GM12891 (cell line): ENCODE results near the gene SRRM5. TPM values are rescaled to one million over a fixed set of nuclear protein-coding genes. Genes with fewer than 3 reads are reported as not detected.

Experiments
- DNase-seq: peaks from one replicate; pipeline ENCODE4 v3.0.0; 2011; ENCODE audit warnings: low spot score; ENCODE audit not compliant: insufficient read length
- FAIRE-seq: peaks from 2 replicates; lab custom pipeline; 2011; peaks lifted over from hg19 to GRCh38; lab: Jason Lieb, UNC
- PAX5 ChIP-seq: IDR thresholded peaks from 2 replicates; pipeline ENCODE4 v1.6.1; 2011; ENCODE audit warnings: low read length, moderate library complexity, mild to moderate bottlenecking; ENCODE audit not compliant: insufficient read depth, severe bottlenecking
- POLR2A ChIP-seq: IDR thresholded peaks from 2 replicates; pipeline ENCODE4 v1.6.1; 2011; ENCODE audit warnings: low read depth, low read length, control low read depth
- POLR2AphosphoS5 ChIP-seq: IDR thresholded peaks from 2 replicates; pipeline ENCODE4 v1.6.1; 2011; ENCODE audit warnings: low read depth, low read length, control low read depth
- POU2F2 ChIP-seq: IDR thresholded peaks from 2 replicates; pipeline ENCODE4 v1.6.1; 2011; ENCODE audit warnings: low read depth, mild to moderate bottlenecking, control low read depth, low read length, moderate library complexity
- SPI1 ChIP-seq: IDR thresholded peaks from 2 replicates; pipeline ENCODE4 v1.6.1; 2011; ENCODE audit warnings: low read depth, low read length, control low read depth
- TAF1 ChIP-seq: IDR thresholded peaks from 2 replicates; pipeline ENCODE4 v1.6.1; 2011; ENCODE audit warnings: low read depth, low read length, control low read depth
- polyA plus RNA-seq: library from polyadenylated mRNA; unstranded; fragments of >200 nt; gene quantifications from one replicate; pipeline ENCODE4 v1.2.1, GENCODE V29; 2012; ENCODE audit warnings: low read depth, missing spikeins, inconsistent platforms; ENCODE audit not compliant: missing spikeins

Gene SRRM5
- 0.14 TPM for polyA plus RNA-seq

GRCh38 chr19:43611788-43612187 lies at the start of gene SRRM5:
Gene SRRM5 (plus strand): TSS chr19:43612088. CDS start chr19:43612122, 34 bp downstream.
- no peak for TF ChIP-seq POLR2A
- TF ChIP-seq PAX5, result no peak
- TF ChIP-seq SPI1, result no peak
- no peak for TF ChIP-seq POU2F2
- no peak for TF ChIP-seq TAF1
- TF ChIP-seq POLR2AphosphoS5, result no peak
- no peak for FAIRE-seq
- no peak for DNase-seq

- no peak for TF ChIP-seq SPI1
- TF ChIP-seq PAX5, result no peak
- TF ChIP-seq POLR2A, result no peak
- TF ChIP-seq TAF1, result no peak
- no peak for TF ChIP-seq POLR2AphosphoS5
- no peak for TF ChIP-seq POU2F2
- no peak for DNase-seq
- FAIRE-seq, result no peak
Observed at GRCh38 chr19:43562226-43562697, 49.6 kb upstream of the SRRM5 start.

- DNase-seq (no peak), FAIRE-seq (peak; percentile 95)
- TF ChIP-seq POU2F2 (no peak), SPI1 (0 out of 2 replicates have a peak, but pooled peaks have one; percentile 28), PAX5 (no peak)
Observed at GRCh38 chr19:43562698-43563241, 49.1 kb upstream of the SRRM5 start.

GRCh38 chr19:43563816-43564457 lies 48.0 kb upstream of the SRRM5 start:
- FAIRE-seq, result no peak
- no peak for DNase-seq
- TF ChIP-seq TAF1, result no peak
- no peak for TF ChIP-seq POU2F2
- no peak for TF ChIP-seq POLR2AphosphoS5
- TF ChIP-seq SPI1, result no peak
- TF ChIP-seq POLR2A, result no peak
- TF ChIP-seq PAX5, result no peak

- TF ChIP-seq PAX5 (no peak), POU2F2 (no peak), POLR2A (no peak), SPI1 (no peak), POLR2AphosphoS5 (no peak), TAF1 (no peak)
- FAIRE-seq, result no peak
- DNase-seq, result no peak
Observed at GRCh38 chr19:43564800-43565199, 47.1 kb upstream of the SRRM5 start.

GRCh38 chr19:43569657-43570056 lies 42.2 kb upstream of the SRRM5 start:
- DNase-seq (no peak), FAIRE-seq (no peak)
- TF ChIP-seq POLR2AphosphoS5, result no peak
- no peak for TF ChIP-seq PAX5
- no peak for TF ChIP-seq POLR2A
- TF ChIP-seq POU2F2, result no peak
- no peak for TF ChIP-seq TAF1
- no peak for TF ChIP-seq SPI1

- DNase-seq, result no peak
- FAIRE-seq, result no peak
- no peak for TF ChIP-seq POLR2A
- no peak for TF ChIP-seq POLR2AphosphoS5
- no peak for TF ChIP-seq PAX5
- no peak for TF ChIP-seq TAF1
- TF ChIP-seq SPI1, result no peak
- TF ChIP-seq POU2F2, result no peak
Observed at GRCh38 chr19:43570174-43570791, 41.6 kb upstream of the SRRM5 start.

GRCh38 chr19:43572171-43572588 lies 39.7 kb upstream of the SRRM5 start:
- DNase-seq (no peak), FAIRE-seq (no peak)
- TF ChIP-seq POLR2AphosphoS5 (no peak), POU2F2 (no peak), POLR2A (no peak), TAF1 (no peak), PAX5 (no peak), SPI1 (no peak)
